ENCODE data around the gene CYP4F22.

- TF ChIP-seq CTCF (IDR thresholded peaks at IDR 0.05) (no peak), POLR2A (IDR thresholded peaks at IDR 0.05) (no peak)
Observed at GRCh38 chr19:15524781-15525180, 16.5 kb downstream of the CYP4F22 start.

Data from prostate gland (tissue), 2 donors.